ENCODE data around the gene NPTX1.

Gene NPTX1

GRCh38 chr17:80447790-80448189, 28.6 kb downstream of the NPTX1 start:
- no peaks in the 10 kb centered on the region for H3K9me2 ChIP-seq (replicated peaks; ENCODE audit: control insufficient read depth, low read length)
- no peaks in the 10 kb centered on the region for H3K27me3 ChIP-seq (ENCODE audit: control insufficient read depth, low read length)
- no peak overlapping the region for H3K4me2 ChIP-seq (ENCODE audit: low read length)
- H3K9me3 ChIP-seq (ENCODE audit: control insufficient read depth, insufficient read depth, low read length) = no peaks in the 10 kb centered on the region
- H3K27ac ChIP-seq (ENCODE audit: low read depth, low read length) = no peak overlapping the region
- no peaks in the 10 kb centered on the region for H3K36me3 ChIP-seq (ENCODE audit: control insufficient read depth, low read length)
- H4K20me1 ChIP-seq (ENCODE audit: control insufficient read depth, insufficient read depth, low read depth, low read length) = no peaks in the 10 kb centered on the region
- H3F3A ChIP-seq (ENCODE audit: control insufficient read depth, insufficient read depth) = no peaks in the 10 kb centered on the region
- no peaks in the 10 kb centered on the region for H3K79me2 ChIP-seq (ENCODE audit: control insufficient read depth, low read length)
- no peaks in the 10 kb centered on the region for H3K4me1 ChIP-seq (ENCODE audit: control insufficient read depth, low read length)
- no peak overlapping the region for H3K4me3 ChIP-seq (ENCODE audit: low read length)
- TF ChIP-seq CTCF (IDR thresholded peaks at IDR 0.05; ENCODE audit: low read depth, low read length, poor library complexity, severe bottlenecking) (no peak), EZH2phosphoT487 (IDR thresholded peaks at IDR 0.05; ENCODE audit: borderline replicate concordance, low read length) (no peak)

GRCh38 chr17:80446645-80447405, 29.6 kb downstream of the NPTX1 start:
- Histone ChIP-seq H3K9me3 (ENCODE audit: control insufficient read depth, insufficient read depth, low read length) (no peaks in the 10 kb centered on the region), H3K4me2 (ENCODE audit: low read length) (no peak overlapping the region), H3K36me3 (ENCODE audit: control insufficient read depth, low read length) (no peaks in the 10 kb centered on the region), H3K79me2 (ENCODE audit: control insufficient read depth, low read length) (no peaks in the 10 kb centered on the region), H3K27ac (ENCODE audit: low read depth, low read length) (no peak overlapping the region), H3K4me3 (ENCODE audit: low read length) (no peak overlapping the region), H3K4me1 (ENCODE audit: control insufficient read depth, low read length) (no peaks in the 10 kb centered on the region), H3K27me3 (ENCODE audit: control insufficient read depth, low read length) (no peaks in the 10 kb centered on the region), H3F3A (ENCODE audit: control insufficient read depth, insufficient read depth) (no peaks in the 10 kb centered on the region), H4K20me1 (ENCODE audit: control insufficient read depth, insufficient read depth, low read depth, low read length) (no peaks in the 10 kb centered on the region; the same call in 1 of the 2 replicates), H3K9me2 (replicated peaks; ENCODE audit: control insufficient read depth, low read length) (no peaks in the 10 kb centered on the region)
- TF ChIP-seq CTCF (IDR thresholded peaks at IDR 0.05; ENCODE audit: low read depth, low read length, poor library complexity, severe bottlenecking) = no peak
- no peak for TF ChIP-seq EZH2phosphoT487 (IDR thresholded peaks at IDR 0.05; ENCODE audit: borderline replicate concordance, low read length)

GRCh38 chr17:80445726-80446110, 30.7 kb downstream of the NPTX1 start:
- Histone ChIP-seq H3K4me1 (ENCODE audit: control insufficient read depth, low read length) (no peaks in the 10 kb centered on the region), H3K36me3 (ENCODE audit: control insufficient read depth, low read length) (no peaks in the 10 kb centered on the region), H3K9me2 (replicated peaks; ENCODE audit: control insufficient read depth, low read length) (no peaks in the 10 kb centered on the region), H3F3A (ENCODE audit: control insufficient read depth, insufficient read depth) (no peaks in the 10 kb centered on the region), H3K27ac (ENCODE audit: low read depth, low read length) (no peak overlapping the region), H4K20me1 (ENCODE audit: control insufficient read depth, insufficient read depth, low read depth, low read length) (no peaks in the 10 kb centered on the region; the same call in 1 of the 2 replicates), H3K4me2 (ENCODE audit: low read length) (no peak overlapping the region), H3K9me3 (ENCODE audit: control insufficient read depth, insufficient read depth, low read length) (no peaks in the 10 kb centered on the region), H3K79me2 (ENCODE audit: control insufficient read depth, low read length) (no peaks in the 10 kb centered on the region), H3K4me3 (ENCODE audit: low read length) (no peak overlapping the region), H3K27me3 (ENCODE audit: control insufficient read depth, low read length) (no peaks in the 10 kb centered on the region)
- TF ChIP-seq EZH2phosphoT487 (IDR thresholded peaks at IDR 0.05; ENCODE audit: borderline replicate concordance, low read length) = no peak
- TF ChIP-seq CTCF (IDR thresholded peaks at IDR 0.05; ENCODE audit: low read depth, low read length, poor library complexity, severe bottlenecking) = no peak

All from DOHH2 (cell line).